Measurements from ENCODE around the gene PYGB.

Gene PYGB

GRCh38 chr20:25247956-25248785 lies at the start of gene PYGB:
PYGB (plus strand) TSS chr20:25248085; CDS start chr20:25248179, 94 bp downstream.
- H3K27ac ChIP-seq: peak within 1 kb of the TSS; percentile 89
- TF ChIP-seq, protein P1, sequence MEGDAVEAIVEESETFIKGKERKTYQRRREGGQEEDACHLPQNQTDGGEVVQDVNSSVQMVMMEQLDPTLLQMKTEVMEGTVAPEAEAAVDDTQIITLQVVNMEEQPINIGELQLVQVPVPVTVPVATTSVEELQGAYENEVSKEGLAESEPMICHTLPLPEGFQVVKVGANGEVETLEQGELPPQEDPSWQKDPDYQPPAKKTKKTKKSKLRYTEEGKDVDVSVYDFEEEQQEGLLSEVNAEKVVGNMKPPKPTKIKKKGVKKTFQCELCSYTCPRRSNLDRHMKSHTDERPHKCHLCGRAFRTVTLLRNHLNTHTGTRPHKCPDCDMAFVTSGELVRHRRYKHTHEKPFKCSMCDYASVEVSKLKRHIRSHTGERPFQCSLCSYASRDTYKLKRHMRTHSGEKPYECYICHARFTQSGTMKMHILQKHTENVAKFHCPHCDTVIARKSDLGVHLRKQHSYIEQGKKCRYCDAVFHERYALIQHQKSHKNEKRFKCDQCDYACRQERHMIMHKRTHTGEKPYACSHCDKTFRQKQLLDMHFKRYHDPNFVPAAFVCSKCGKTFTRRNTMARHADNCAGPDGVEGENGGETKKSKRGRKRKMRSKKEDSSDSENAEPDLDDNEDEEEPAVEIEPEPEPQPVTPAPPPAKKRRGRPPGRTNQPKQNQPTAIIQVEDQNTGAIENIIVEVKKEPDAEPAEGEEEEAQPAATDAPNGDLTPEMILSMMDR (conservative IDR thresholded peaks at IDR 0.05): no peak

GRCh38 chr20:25198663-25199383 lies 49.1 kb upstream of the PYGB start:
- peak overlapping the region; percentile 57; the same call in 1 of the 2 replicates for H3K27ac ChIP-seq
- TF ChIP-seq, protein P1 (conservative IDR thresholded peaks at IDR 0.05): no peak

DNA sequence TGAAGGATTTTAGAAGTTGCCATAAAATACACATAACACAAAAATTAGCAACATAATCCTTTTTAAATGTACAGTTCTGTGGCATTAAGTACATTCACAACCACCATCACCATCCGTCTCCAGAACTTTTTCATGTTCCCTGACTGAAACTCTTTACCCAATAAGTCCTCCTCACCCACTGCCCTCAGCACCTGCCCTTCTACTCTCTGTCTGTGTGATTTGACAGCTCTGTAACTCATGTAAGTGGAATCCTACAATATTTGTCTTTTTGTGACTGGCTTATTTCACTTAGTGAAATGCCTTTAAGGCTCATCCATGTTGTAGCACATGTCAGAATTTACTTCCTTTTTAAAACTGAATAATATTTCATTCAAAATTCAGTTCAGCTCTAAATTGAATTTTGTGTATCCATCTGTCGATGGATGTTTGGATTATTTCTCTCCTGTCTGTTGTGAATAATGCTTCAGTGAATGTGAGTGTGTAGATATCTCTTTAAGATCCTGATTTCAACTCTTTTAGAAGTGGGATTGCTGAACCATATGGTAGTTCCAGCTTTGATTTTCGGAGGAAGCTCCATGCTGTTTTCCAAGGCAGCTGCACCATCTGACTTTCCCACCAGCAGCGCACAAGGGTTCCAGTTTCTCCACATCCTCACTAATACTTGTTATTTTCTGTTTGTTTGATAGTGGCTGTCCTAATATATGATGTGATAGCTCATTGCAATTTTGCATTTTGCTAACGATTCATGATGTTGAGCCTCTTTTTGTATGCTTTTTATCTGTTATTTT lies 48.2 kb upstream of the PYGB start:
- TF ChIP-seq, protein P1 (conservative IDR thresholded peaks at IDR 0.05): no peak

GRCh38 chr20:25203089-25203488 lies 44.8 kb upstream of the PYGB start:
- no peak overlapping the region for H3K27ac ChIP-seq
- TF ChIP-seq, protein P1 (conservative IDR thresholded peaks at IDR 0.05): no peak

More for the DNA sequence above, 48.2 kb upstream of the PYGB start:
- peak overlapping the region; percentile 57 for H3K27ac ChIP-seq

- H3K27ac ChIP-seq: no peak overlapping the region
- TF ChIP-seq, protein P1 (conservative IDR thresholded peaks at IDR 0.05): no peak
These were observed 44.0 kb upstream of the PYGB start for GRCh38 chr20:25203871-25204320.

DNA sequence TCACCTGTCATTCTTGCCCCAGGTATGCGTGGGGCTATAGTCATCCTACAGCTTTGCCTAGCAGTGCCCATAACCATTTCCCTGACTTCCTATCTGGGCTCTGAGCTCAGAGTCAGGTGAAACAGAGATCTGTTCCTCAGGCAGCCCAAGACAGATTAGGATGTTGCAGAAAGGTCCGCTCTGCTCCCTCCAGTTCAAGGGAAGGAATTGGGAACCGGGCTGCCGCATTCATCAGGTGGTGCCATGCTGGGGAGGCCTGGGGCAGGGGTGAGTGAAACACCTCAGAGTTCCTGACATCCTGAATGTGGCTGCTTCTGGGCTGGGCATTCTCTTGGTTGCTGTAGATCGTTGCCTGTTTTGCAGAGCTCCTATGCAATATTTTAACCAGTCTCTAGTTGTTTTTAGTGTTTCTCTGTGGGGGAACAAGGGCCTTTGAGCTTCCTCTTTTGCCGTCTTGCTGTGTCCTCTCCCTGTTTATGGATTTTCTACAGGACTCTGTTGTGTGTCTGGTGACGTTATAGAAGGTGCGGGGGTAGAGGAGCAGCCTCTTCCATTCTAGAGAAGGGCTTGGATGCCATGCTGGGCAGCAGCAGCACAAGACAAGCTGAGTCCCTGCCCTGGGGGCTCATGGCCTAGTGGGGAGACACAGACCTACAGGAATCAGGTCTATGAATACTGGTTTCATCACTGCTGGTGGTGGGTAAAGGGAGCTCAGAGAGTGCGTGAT lies 43.2 kb upstream of the PYGB start:
- TF ChIP-seq, protein P1 (conservative IDR thresholded peaks at IDR 0.05): no peak
- no peak overlapping the region for H3K27ac ChIP-seq

Data from VCaP (cell line).